ENCODE measurements around the gene PDE9A. TPM values are rescaled to one million over a fixed set of nuclear protein-coding genes. Genes with fewer than 3 reads are reported as not detected.
"Not testable (repeated sequence)": the region's sequence is repeated elsewhere in the genome, so short reads cannot be mapped to it uniquely, and the experiment has no call there.

Gene PDE9A
- total and polyA plus RNA-seq, 2 experiments from 2014 or later, result not detected

GRCh38 chr21:42806509-42807140, 153.2 kb downstream of the PDE9A start:
- TF ChIP-seq EZH2 (IDR thresholded peaks at IDR 0.05; ENCODE audit: insufficient read depth, poor library complexity, severe bottlenecking) (no peak), EZH2phosphoT487 (IDR thresholded peaks at IDR 0.05; ENCODE audit: insufficient read depth, low read depth) (no peak)
- H2AFZ ChIP-seq, result no peak overlapping the region
- H3K4me3 ChIP-seq, result no peak overlapping the region
- H4K20me1 ChIP-seq (ENCODE audit: insufficient read depth), result no peaks in the 10 kb centered on the region
- no peaks in the 10 kb centered on the region for H3K9me2 ChIP-seq (ENCODE audit: insufficient read depth)
- no peak overlapping the region for H3K27ac ChIP-seq
- no peak overlapping the region for H3K4me2 ChIP-seq (ENCODE audit: unreplicated experiment)
- 44 to 52% methylated on average over 14 of the region's 14 CpGs for WGBS, 2 experiments (ENCODE audit: low coverage in 1 of 2, low lambda C conversion rate in 2 of 2, missing lambda C conversion rate in 2 of 2)
- peaks cover 53% of the 10 kb centered on the region for H3K27me3 ChIP-seq (replicated peaks; ENCODE audit: insufficient read depth)
- DNase-seq, result no peak
- H3K36me3 ChIP-seq (ENCODE audit: low read depth), result no peaks in the 10 kb centered on the region
- H3K9me3 ChIP-seq (ENCODE audit: low read depth), result no peaks in the 10 kb centered on the region
- no peak overlapping the region for H3K9ac ChIP-seq
- in situ Hi-C loops (cut with MboI), result loop anchor here (25.0 kb wide), 1 partner anchor 644 kb away; no protein-coding TSS in a partner anchor
- no peaks in the 10 kb centered on the region for H3K79me2 ChIP-seq (ENCODE audit: insufficient read depth)
- no peaks in the 10 kb centered on the region for H3F3A ChIP-seq (ENCODE audit: insufficient read depth)
- H3K4me1 ChIP-seq (ENCODE audit: insufficient read depth), result no peaks in the 10 kb centered on the region

GRCh38 chr21:42807293-42807895, 154.0 kb downstream of the PDE9A start:
- H3F3A ChIP-seq (ENCODE audit: insufficient read depth); H3K79me2 ChIP-seq (ENCODE audit: insufficient read depth); H3K4me1 ChIP-seq (ENCODE audit: insufficient read depth); H3K9me2 ChIP-seq (ENCODE audit: insufficient read depth); H3K9me3 ChIP-seq (ENCODE audit: low read depth); H3K4me3 ChIP-seq; H2AFZ ChIP-seq; H3K36me3 ChIP-seq (ENCODE audit: low read depth); H3K9ac ChIP-seq; H3K27ac ChIP-seq; H4K20me1 ChIP-seq (ENCODE audit: insufficient read depth); DNase-seq; H3K4me2 ChIP-seq (ENCODE audit: unreplicated experiment): not testable (repeated sequence)
- peaks cover 53% of the 10 kb centered on the region for H3K27me3 ChIP-seq (replicated peaks; ENCODE audit: insufficient read depth)
- 48 to 53% methylated on average over 16 of the region's 16 CpGs for WGBS, 2 experiments (ENCODE audit: low coverage in 1 of 2, low lambda C conversion rate in 2 of 2, missing lambda C conversion rate in 2 of 2)
- in situ Hi-C loops (cut with MboI), result loop anchor here (25.0 kb wide), 1 partner anchor 645 kb away; no protein-coding TSS in a partner anchor

GRCh38 chr21:42807938-42808613, 154.7 kb downstream of the PDE9A start:
- Histone ChIP-seq H3K4me2 (ENCODE audit: unreplicated experiment) (no peak overlapping the region), H2AFZ (no peak overlapping the region), H3K27ac (no peak overlapping the region), H4K20me1 (ENCODE audit: insufficient read depth) (no peaks in the 10 kb centered on the region), H3K79me2 (ENCODE audit: insufficient read depth) (no peaks in the 10 kb centered on the region), H3K9me3 (ENCODE audit: low read depth) (no peaks in the 10 kb centered on the region), H3K27me3 (replicated peaks; ENCODE audit: insufficient read depth) (peaks cover 59% of the 10 kb centered on the region), H3K9ac (no peak overlapping the region), H3K4me3 (no peak overlapping the region), H3F3A (ENCODE audit: insufficient read depth) (no peaks in the 10 kb centered on the region), H3K9me2 (ENCODE audit: insufficient read depth) (no peaks in the 10 kb centered on the region), H3K36me3 (ENCODE audit: low read depth) (no peaks in the 10 kb centered on the region), H3K4me1 (ENCODE audit: insufficient read depth) (no peaks in the 10 kb centered on the region)
- WGBS, 2 experiments (ENCODE audit: low coverage in 1 of 2, low lambda C conversion rate in 2 of 2, missing lambda C conversion rate in 2 of 2), result 37 to 46% methylated on average over 13 of the region's 13 CpGs
- no peak for DNase-seq
- in situ Hi-C loops (cut with MboI), result loop anchor here (25.0 kb wide), 1 partner anchor 646 kb away; no protein-coding TSS in a partner anchor
- no peak for TF ChIP-seq EZH2phosphoT487 (IDR thresholded peaks at IDR 0.05; ENCODE audit: insufficient read depth, low read depth)
- TF ChIP-seq EZH2 (IDR thresholded peaks at IDR 0.05; ENCODE audit: insufficient read depth, poor library complexity, severe bottlenecking), result no peak

GRCh38 chr21:42809171-42809570, 155.8 kb downstream of the PDE9A start:
- H2AFZ ChIP-seq, result no peak overlapping the region
- H4K20me1 ChIP-seq (ENCODE audit: insufficient read depth), result no peaks in the 10 kb centered on the region
- H3K9me2 ChIP-seq (ENCODE audit: insufficient read depth), result no peaks in the 10 kb centered on the region
- no peaks in the 10 kb centered on the region for H3K9me3 ChIP-seq (ENCODE audit: low read depth)
- WGBS, 2 experiments (ENCODE audit: low coverage in 1 of 2, low lambda C conversion rate in 2 of 2, missing lambda C conversion rate in 2 of 2), result 10 to 12% methylated on average over 7 of the region's 7 CpGs
- H3F3A ChIP-seq (ENCODE audit: insufficient read depth), result no peaks in the 10 kb centered on the region
- no peak for DNase-seq
- no peak overlapping the region for H3K27ac ChIP-seq
- no peak overlapping the region for H3K4me2 ChIP-seq (ENCODE audit: unreplicated experiment)
- TF ChIP-seq EZH2 (IDR thresholded peaks at IDR 0.05; ENCODE audit: insufficient read depth, poor library complexity, severe bottlenecking) (no peak), EZH2phosphoT487 (IDR thresholded peaks at IDR 0.05; ENCODE audit: insufficient read depth, low read depth) (no peak)
- H3K27me3 ChIP-seq (replicated peaks; ENCODE audit: insufficient read depth), result peaks cover 63% of the 10 kb centered on the region
- no peaks in the 10 kb centered on the region for H3K79me2 ChIP-seq (ENCODE audit: insufficient read depth)
- no peaks in the 10 kb centered on the region for H3K36me3 ChIP-seq (ENCODE audit: low read depth)
- no peak overlapping the region for H3K9ac ChIP-seq
- in situ Hi-C loops (cut with MboI), result loop anchor here (25.0 kb wide), 1 partner anchor 647 kb away; no protein-coding TSS in a partner anchor
- H3K4me1 ChIP-seq (ENCODE audit: insufficient read depth), result no peaks in the 10 kb centered on the region
- no peak overlapping the region for H3K4me3 ChIP-seq
